Neural progenitor cell (in vitro differentiated cells): Measurements from ENCODE around the gene AFF2.

ENCODE experiments used
- EZH2 ChIP-seq: fragments of 200-600 bp; sonication (generic); IDR thresholded peaks from 2 replicates; pipeline ENCODE4 v1.6.1; 2017; ENCODE audit warnings: antibody characterized with exemption, mild to moderate bottlenecking, moderate library complexity
- TF ChIP-seq, protein P1 (sequence below): fragments of 200-600 bp; sonication (generic); IDR thresholded peaks from 2 replicates; pipeline ENCODE4 v1.5.1; 2017; ENCODE audit warnings: antibody characterized with exemption, mild to moderate bottlenecking

DNA sequence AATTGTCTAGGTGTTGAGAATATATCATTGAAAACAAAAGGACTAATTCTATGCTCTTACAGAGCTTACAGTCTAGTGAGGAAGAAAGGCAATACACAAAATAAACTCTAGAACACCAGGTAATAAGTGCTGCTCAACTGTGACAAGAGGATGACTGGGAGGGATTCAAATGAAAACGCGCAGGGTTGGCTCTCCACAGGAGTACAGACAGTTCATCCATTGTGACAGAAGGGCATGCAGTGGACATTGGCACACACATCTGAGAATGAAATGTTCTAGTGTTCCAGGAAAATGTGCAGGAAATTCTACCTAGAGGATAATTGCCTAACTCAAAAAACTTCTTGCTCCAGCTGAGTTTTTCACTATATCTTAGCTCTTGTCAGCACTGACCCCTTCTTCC, 512.7 kb downstream of the AFF2 start:
- TF ChIP-seq, protein P1, sequence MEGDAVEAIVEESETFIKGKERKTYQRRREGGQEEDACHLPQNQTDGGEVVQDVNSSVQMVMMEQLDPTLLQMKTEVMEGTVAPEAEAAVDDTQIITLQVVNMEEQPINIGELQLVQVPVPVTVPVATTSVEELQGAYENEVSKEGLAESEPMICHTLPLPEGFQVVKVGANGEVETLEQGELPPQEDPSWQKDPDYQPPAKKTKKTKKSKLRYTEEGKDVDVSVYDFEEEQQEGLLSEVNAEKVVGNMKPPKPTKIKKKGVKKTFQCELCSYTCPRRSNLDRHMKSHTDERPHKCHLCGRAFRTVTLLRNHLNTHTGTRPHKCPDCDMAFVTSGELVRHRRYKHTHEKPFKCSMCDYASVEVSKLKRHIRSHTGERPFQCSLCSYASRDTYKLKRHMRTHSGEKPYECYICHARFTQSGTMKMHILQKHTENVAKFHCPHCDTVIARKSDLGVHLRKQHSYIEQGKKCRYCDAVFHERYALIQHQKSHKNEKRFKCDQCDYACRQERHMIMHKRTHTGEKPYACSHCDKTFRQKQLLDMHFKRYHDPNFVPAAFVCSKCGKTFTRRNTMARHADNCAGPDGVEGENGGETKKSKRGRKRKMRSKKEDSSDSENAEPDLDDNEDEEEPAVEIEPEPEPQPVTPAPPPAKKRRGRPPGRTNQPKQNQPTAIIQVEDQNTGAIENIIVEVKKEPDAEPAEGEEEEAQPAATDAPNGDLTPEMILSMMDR = no peak
- TF ChIP-seq EZH2 = no peak
